ENCODE results near the gene ZNF669.

Gene ZNF669

DNA sequence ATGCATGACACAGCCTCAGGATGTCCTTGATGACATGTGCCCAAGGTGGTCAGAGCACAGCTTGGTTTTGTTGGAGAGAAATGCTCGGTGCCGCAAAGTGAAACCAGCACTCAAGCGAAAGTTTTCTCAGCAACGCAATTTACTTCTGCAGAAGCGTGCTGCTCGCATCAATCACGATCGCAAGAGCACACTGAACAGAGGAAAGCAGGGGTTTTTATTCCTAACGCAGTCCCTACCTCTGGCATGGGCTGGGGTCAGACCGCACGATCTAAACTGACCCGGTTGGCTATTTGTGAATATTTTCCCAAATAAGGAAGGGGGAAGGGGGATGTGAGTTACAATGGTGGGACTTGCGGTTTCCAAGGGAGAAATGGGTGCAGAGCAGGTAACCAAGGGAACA is 809 bp upstream of the ZNF669 start:
- Histone ChIP-seq H3K27ac (ENCODE audit: extremely low read depth, low read depth, low read length) (no peak overlapping the region), H3K4me1 (ENCODE audit: control insufficient read depth, insufficient read depth, low read length) (no peaks in the 10 kb centered on the region), H3K36me3 (ENCODE audit: control insufficient read depth in 2 of 2, insufficient read depth in 1 of 2, low read length in 2 of 2) (peaks cover 0 to 26% of the 10 kb centered on the region in 2 experiments; a peak in 1 of 3 replicates), H3K9me3 (ENCODE audit: control insufficient read depth, insufficient read depth, low read depth, low read length) (no peaks in the 10 kb centered on the region), H3K4me3 (ENCODE audit: low read depth, low read length) (no peak overlapping the region)
- ChIA-PET POLR2A (no interaction called here), CTCF (no interaction called here)
- no peak for TF ChIP-seq ZNF792 (tag by site-specific recombination; IDR thresholded peaks at IDR 0.05)
- no peak for TF ChIP-seq ZNF626 (tag by site-specific recombination; IDR thresholded peaks at IDR 0.05)
- TF ChIP-seq SP2 (tag by site-specific recombination; IDR thresholded peaks at IDR 0.05) = no peak
- TF ChIP-seq, protein P1, sequence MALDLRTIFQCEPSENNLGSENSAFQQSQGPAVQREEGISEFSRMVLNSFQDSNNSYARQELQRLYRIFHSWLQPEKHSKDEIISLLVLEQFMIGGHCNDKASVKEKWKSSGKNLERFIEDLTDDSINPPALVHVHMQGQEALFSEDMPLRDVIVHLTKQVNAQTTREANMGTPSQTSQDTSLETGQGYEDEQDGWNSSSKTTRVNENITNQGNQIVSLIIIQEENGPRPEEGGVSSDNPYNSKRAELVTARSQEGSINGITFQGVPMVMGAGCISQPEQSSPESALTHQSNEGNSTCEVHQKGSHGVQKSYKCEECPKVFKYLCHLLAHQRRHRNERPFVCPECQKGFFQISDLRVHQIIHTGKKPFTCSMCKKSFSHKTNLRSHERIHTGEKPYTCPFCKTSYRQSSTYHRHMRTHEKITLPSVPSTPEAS (tag by site-specific recombination; IDR thresholded peaks at IDR 0.05) = no peak
- no peak for TF ChIP-seq MZF1 (tag by site-specific recombination; IDR thresholded peaks at IDR 0.05; ENCODE audit: borderline replicate concordance)
- TF ChIP-seq ZNF10 (tag by site-specific recombination; IDR thresholded peaks at IDR 0.05) = no peak
- no peak for TF ChIP-seq ZNF830 (tag by site-specific recombination; IDR thresholded peaks at IDR 0.05; ENCODE audit: low read depth)
- TF ChIP-seq ZNF394 (tag by site-specific recombination; IDR thresholded peaks at IDR 0.05; ENCODE audit: borderline replicate concordance) = no peak

DNA sequence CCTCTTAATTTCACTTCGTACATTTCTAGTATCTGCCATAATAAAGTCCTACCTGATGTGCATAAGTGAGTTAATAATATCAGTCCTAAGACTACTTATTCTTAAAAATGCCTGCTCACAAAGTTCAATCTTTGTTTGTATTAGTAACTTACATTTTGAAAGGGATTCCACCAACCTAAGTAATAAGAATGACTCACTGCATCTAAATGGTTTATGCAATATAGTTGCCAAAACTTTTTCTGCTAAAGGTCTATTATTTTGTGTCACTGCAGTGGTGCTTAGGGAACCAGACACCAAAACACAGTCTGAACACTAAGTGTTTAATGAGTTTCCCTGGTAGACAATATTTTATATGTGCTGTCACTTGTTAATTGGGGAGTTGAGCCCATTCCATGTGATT is 1.8 kb downstream of the ZNF669 start:
- H3K4me3 ChIP-seq (ENCODE audit: low read depth, low read length) = no peak overlapping the region
- ChIA-PET POLR2A (no interaction called here), CTCF (no interaction called here)
- H3K27ac ChIP-seq (ENCODE audit: extremely low read depth, low read depth, low read length) = no peak overlapping the region
- H3K36me3 ChIP-seq (ENCODE audit: control insufficient read depth in 2 of 2, insufficient read depth in 1 of 2, low read length in 2 of 2) = peaks cover 0 to 43% of the 10 kb centered on the region in 2 experiments; a peak in 1 of 3 replicates
- no peaks in the 10 kb centered on the region for H3K4me1 ChIP-seq (ENCODE audit: control insufficient read depth, insufficient read depth, low read length)
- TF ChIP-seq, protein P2, sequence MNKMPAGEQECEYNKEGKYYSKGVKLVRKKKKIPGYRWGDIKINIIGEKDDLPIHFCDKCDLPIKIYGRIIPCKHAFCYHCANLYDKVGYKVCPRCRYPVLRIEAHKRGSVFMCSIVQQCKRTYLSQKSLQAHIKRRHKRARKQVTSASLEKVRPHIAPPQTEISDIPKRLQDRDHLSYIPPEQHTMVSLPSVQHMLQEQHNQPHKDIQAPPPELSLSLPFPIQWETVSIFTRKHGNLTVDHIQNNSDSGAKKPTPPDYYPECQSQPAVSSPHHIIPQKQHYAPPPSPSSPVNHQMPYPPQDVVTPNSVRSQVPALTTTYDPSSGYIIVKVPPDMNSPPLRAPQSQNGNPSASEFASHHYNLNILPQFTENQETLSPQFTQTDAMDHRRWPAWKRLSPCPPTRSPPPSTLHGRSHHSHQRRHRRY (tag by site-specific recombination; IDR thresholded peaks at IDR 0.05) = no peak
- TF ChIP-seq ZNF10 (tag by site-specific recombination; IDR thresholded peaks at IDR 0.05) (no peak), ZNF777 (tag by site-specific recombination; IDR thresholded peaks at IDR 0.05; ENCODE audit: borderline replicate concordance) (no peak), YY1 (tag by site-specific recombination; IDR thresholded peaks at IDR 0.05) (no peak), ZNF169 (tag by site-specific recombination; IDR thresholded peaks at IDR 0.05) (no peak), ZNF600 (tag by site-specific recombination; IDR thresholded peaks at IDR 0.05) (no peak), SP3 (tag by site-specific recombination; IDR thresholded peaks at IDR 0.05) (no peak), ZNF112 (tag by site-specific recombination; IDR thresholded peaks at IDR 0.05) (no peak), ZFHX2 (tag by site-specific recombination; conservative IDR thresholded peaks at IDR 0.05) (no peak), ZNF510 (tag by site-specific recombination; IDR thresholded peaks at IDR 0.05; ENCODE audit: insufficient replicate concordance) (no peak)
- TF ChIP-seq, protein P3, sequence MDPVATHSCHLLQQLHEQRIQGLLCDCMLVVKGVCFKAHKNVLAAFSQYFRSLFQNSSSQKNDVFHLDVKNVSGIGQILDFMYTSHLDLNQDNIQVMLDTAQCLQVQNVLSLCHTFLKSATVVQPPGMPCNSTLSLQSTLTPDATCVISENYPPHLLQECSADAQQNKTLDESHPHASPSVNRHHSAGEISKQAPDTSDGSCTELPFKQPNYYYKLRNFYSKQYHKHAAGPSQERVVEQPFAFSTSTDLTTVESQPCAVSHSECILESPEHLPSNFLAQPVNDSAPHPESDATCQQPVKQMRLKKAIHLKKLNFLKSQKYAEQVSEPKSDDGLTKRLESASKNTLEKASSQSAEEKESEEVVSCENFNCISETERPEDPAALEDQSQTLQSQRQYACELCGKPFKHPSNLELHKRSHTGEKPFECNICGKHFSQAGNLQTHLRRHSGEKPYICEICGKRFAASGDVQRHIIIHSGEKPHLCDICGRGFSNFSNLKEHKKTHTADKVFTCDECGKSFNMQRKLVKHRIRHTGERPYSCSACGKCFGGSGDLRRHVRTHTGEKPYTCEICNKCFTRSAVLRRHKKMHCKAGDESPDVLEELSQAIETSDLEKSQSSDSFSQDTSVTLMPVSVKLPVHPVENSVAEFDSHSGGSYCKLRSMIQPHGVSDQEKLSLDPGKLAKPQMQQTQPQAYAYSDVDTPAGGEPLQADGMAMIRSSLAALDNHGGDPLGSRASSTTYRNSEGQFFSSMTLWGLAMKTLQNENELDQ (tag by site-specific recombination; IDR thresholded peaks at IDR 0.05; ENCODE audit: low read depth) = no peak
- TF ChIP-seq, protein P4, sequence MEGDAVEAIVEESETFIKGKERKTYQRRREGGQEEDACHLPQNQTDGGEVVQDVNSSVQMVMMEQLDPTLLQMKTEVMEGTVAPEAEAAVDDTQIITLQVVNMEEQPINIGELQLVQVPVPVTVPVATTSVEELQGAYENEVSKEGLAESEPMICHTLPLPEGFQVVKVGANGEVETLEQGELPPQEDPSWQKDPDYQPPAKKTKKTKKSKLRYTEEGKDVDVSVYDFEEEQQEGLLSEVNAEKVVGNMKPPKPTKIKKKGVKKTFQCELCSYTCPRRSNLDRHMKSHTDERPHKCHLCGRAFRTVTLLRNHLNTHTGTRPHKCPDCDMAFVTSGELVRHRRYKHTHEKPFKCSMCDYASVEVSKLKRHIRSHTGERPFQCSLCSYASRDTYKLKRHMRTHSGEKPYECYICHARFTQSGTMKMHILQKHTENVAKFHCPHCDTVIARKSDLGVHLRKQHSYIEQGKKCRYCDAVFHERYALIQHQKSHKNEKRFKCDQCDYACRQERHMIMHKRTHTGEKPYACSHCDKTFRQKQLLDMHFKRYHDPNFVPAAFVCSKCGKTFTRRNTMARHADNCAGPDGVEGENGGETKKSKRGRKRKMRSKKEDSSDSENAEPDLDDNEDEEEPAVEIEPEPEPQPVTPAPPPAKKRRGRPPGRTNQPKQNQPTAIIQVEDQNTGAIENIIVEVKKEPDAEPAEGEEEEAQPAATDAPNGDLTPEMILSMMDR (tag by site-specific recombination; IDR thresholded peaks at IDR 0.05) = no peak
- no peaks in the 10 kb centered on the region for H3K9me3 ChIP-seq (ENCODE audit: control insufficient read depth, insufficient read depth, low read depth, low read length)
